H9 (cell line): Measurements from ENCODE around the gene TEX51. TPM values are rescaled to one million over a fixed set of nuclear protein-coding genes. Genes with fewer than 3 reads are reported as not detected.

Source experiments
- DNase-seq: peaks from one replicate; pipeline ENCODE4 v3.0.0-alpha.2; 2017
- H2AFZ ChIP-seq: one replicate; pipeline ENCODE4 v1.6.1; 2013; ENCODE audit warnings: mild to moderate bottlenecking, low read length, control low read depth, moderate library complexity
- H2AK5ac ChIP-seq: 2 replicates; pipeline ENCODE4 v1.6.1; 2013; ENCODE audit warnings: low read length, control low read depth, mixed read lengths; ENCODE audit not compliant: insufficient read length
- H2BK120ac ChIP-seq: one replicate; pipeline ENCODE4 v1.6.1; 2013; ENCODE audit warnings: low read depth, mild to moderate bottlenecking, low read length, control low read depth, inconsistent platforms; ENCODE audit not compliant: poor library complexity, severe bottlenecking
- H2BK12ac ChIP-seq: 2 replicates; pipeline ENCODE4 v1.6.1; 2013; ENCODE audit warnings: low read length, control low read depth, mixed read lengths, low read depth; ENCODE audit not compliant: insufficient read length
- H2BK15ac ChIP-seq: 2 replicates; pipeline ENCODE4 v1.6.1; 2013; ENCODE audit warnings: low read depth, low read length, control low read depth
- H2BK20ac ChIP-seq: one replicate; pipeline ENCODE4 v1.6.1; 2013; ENCODE audit warnings: low read depth, mild to moderate bottlenecking, low read length, control low read depth, inconsistent platforms; ENCODE audit not compliant: poor library complexity, severe bottlenecking
- H2BK5ac ChIP-seq: 2 replicates; pipeline ENCODE4 v1.6.1; 2013; ENCODE audit warnings: low read length, control low read depth, mixed read lengths; ENCODE audit not compliant: insufficient read length
- H3K14ac ChIP-seq: 2 replicates; pipeline ENCODE4 v1.6.1; 2013; ENCODE audit warnings: low read length, control low read depth; ENCODE audit not compliant: insufficient read depth
- H3K18ac ChIP-seq: 2 replicates; pipeline ENCODE4 v1.6.1; 2013; ENCODE audit warnings: low read depth, mild to moderate bottlenecking, mixed read lengths, low read length, control low read depth; ENCODE audit not compliant: insufficient read length
- H3K23ac ChIP-seq: 2 replicates; pipeline ENCODE4 v1.6.1; 2013; ENCODE audit warnings: low read length, control low read depth, mixed read lengths, low read depth; ENCODE audit not compliant: insufficient read length
- H3K23me2 ChIP-seq: 2 replicates; pipeline ENCODE4 v1.6.1; 2013; ENCODE audit warnings: low read depth, mild to moderate bottlenecking, mixed read lengths, low read length, control low read depth; ENCODE audit not compliant: insufficient read length, poor library complexity, severe bottlenecking
- H3K27ac ChIP-seq: 2 replicates; pipeline ENCODE4 v1.5.1; 2013; ENCODE audit warnings: low read length, control low read depth, mixed read lengths, low read depth; ENCODE audit not compliant: insufficient read length
- H3K27me3 ChIP-seq: 2 replicates; pipeline ENCODE4 v1.6.1; 2013; ENCODE audit warnings: low read length, control low read depth, inconsistent platforms; ENCODE audit not compliant: insufficient read depth
- H3K4ac ChIP-seq: 2 replicates; pipeline ENCODE4 v1.6.1; 2013; ENCODE audit warnings: low read depth, mild to moderate bottlenecking, control low read depth, inconsistent platforms, low read length, moderate library complexity
- H3K4me1 ChIP-seq: 2 replicates; pipeline ENCODE4 v1.6.1; 2013; ENCODE audit warnings: low read length, control low read depth, inconsistent platforms; ENCODE audit not compliant: insufficient read depth
- H3K4me2 ChIP-seq: 2 replicates; pipeline ENCODE4 v1.6.1; 2013; ENCODE audit warnings: low read length, control low read depth, mixed read lengths; ENCODE audit not compliant: insufficient read length, insufficient read depth
- H3K56ac ChIP-seq: 2 replicates; pipeline ENCODE4 v1.6.1; 2013; ENCODE audit warnings: low read depth, mild to moderate bottlenecking, mixed read lengths, low read length, control low read depth; ENCODE audit not compliant: insufficient read length
- H3K79me1 ChIP-seq: 2 replicates; pipeline ENCODE4 v1.6.1; 2013; ENCODE audit warnings: low read depth, mild to moderate bottlenecking, moderate library complexity, low read length, control low read depth, inconsistent platforms; ENCODE audit not compliant: insufficient read depth, poor library complexity, severe bottlenecking
- H3K79me2 ChIP-seq: 2 replicates; pipeline ENCODE4 v1.6.1; 2013; ENCODE audit warnings: low read length, control low read depth, inconsistent platforms; ENCODE audit not compliant: insufficient read depth
- H3K9ac ChIP-seq: 2 replicates; pipeline ENCODE4 v1.6.1; 2013; ENCODE audit warnings: low read length, control low read depth, mixed read lengths; ENCODE audit not compliant: insufficient read length; ENCODE audit errors: extremely low read depth
- H3K9me3 ChIP-seq: one replicate; pipeline ENCODE4 v1.6.1; 2013; ENCODE audit warnings: low read depth, low read length, inconsistent platforms; ENCODE audit not compliant: control insufficient read depth
- H3T11ph ChIP-seq: one replicate; pipeline ENCODE4 v1.6.1; 2013; ENCODE audit warnings: mild to moderate bottlenecking, low read length, control low read depth, inconsistent platforms
- H4K20me1 ChIP-seq: one replicate; pipeline ENCODE4 v1.6.1; 2013; ENCODE audit not compliant: control insufficient read depth, insufficient read length, insufficient read depth
- H4K5ac ChIP-seq: 2 replicates; pipeline ENCODE4 v1.6.1; 2013; ENCODE audit warnings: low read depth, mild to moderate bottlenecking, mixed read lengths, low read length, control low read depth; ENCODE audit not compliant: insufficient read length
- H4K8ac ChIP-seq: replicated peaks from 2 replicates; pipeline ENCODE4 v1.6.1; 2013; ENCODE audit warnings: low read length, control low read depth, mixed read lengths, low read depth; ENCODE audit not compliant: insufficient read length
- H4K91ac ChIP-seq: 2 replicates; pipeline ENCODE4 v1.6.1; 2013; ENCODE audit warnings: low read depth, mild to moderate bottlenecking, moderate library complexity, mixed read lengths, low read length, control low read depth; ENCODE audit not compliant: insufficient read length
- H3K27ac Mint-ChIP-seq, 3 experiments: 2 replicates in 2 of 3; 3 replicates in 1 of 3; pipeline ENCODE4 v1.8.0; 2020 to 2021; ENCODE audit warnings: mixed read lengths in 3 of 3, mild to moderate bottlenecking in 1 of 3, moderate library complexity in 1 of 3
- H3K27me3 Mint-ChIP-seq: 2 replicates; pipeline ENCODE4 v1.8.0; 2021; ENCODE audit warnings: low read depth, mild to moderate bottlenecking, moderate library complexity, mixed read lengths
- H3K36me3 Mint-ChIP-seq, 3 experiments: 2 replicates in 2 of 3; 3 replicates in 1 of 3; pipeline ENCODE4 v1.8.0; 2020 to 2021; ENCODE audit warnings: low read depth in 3 of 3, mixed read lengths in 3 of 3; ENCODE audit not compliant: insufficient read depth in 1 of 3
- H3K4me1 Mint-ChIP-seq, 2 experiments: 2 replicates each; pipeline ENCODE4 v1.8.0; 2020; ENCODE audit warnings: mixed read lengths in 2 of 2
- H3K4me3 Mint-ChIP-seq, 2 experiments: 2 replicates in 1 of 2; 3 replicates in 1 of 2; pipeline ENCODE4 v1.8.0; 2020 to 2021; ENCODE audit warnings: mild to moderate bottlenecking in 2 of 2, mixed read lengths in 2 of 2, moderate library complexity in 1 of 2
- H3K9me3 Mint-ChIP-seq, 2 experiments: 2 replicates in 1 of 2; 3 replicates in 1 of 2; pipeline ENCODE4 v1.8.0; 2020; ENCODE audit warnings: mild to moderate bottlenecking in 2 of 2, mixed read lengths in 2 of 2, moderate library complexity in 1 of 2
- CTCF ChIP-seq: fragments of 200-600 bp; sonication (generic); conservative IDR thresholded peaks from 3 replicates; pipeline ENCODE4 v1.8.0; 2021; ENCODE audit warnings: antibody characterized with exemption, mild to moderate bottlenecking
- whole genome bisulfite sequencing: extraction: QIAGEN DNeasy Blood & Tissue Kit; methylation state at CpG from one replicate; pipeline ENCODE4 v1.1.7; 2013; ENCODE audit warnings: missing lambda C conversion rate, low lambda C conversion rate, mixed read lengths; ENCODE audit not compliant: insufficient read length; ENCODE audit errors: extremely low coverage; 5-methylcytosine and 5-hydroxymethylcytosine counted together
- total RNA-seq: library from RNA; stranded (reverse); gene quantifications from 2 replicates; pipeline ENCODE4 v1.2.1, GENCODE V29; 2021

TEX51 gene
- total RNA-seq, 1 experiment from 2014 or later = not detected

GRCh38 chr2:126850940-126851339 is 47.8 kb upstream of the TEX51 start:
- no peak overlapping the region for H4K5ac ChIP-seq
- no peak overlapping the region for H4K8ac ChIP-seq
- H4K91ac ChIP-seq = no peak overlapping the region
- no peak overlapping the region for H2AFZ ChIP-seq
- no peak overlapping the region for H3K9ac ChIP-seq
- Mint-ChIP-seq H3K4me3 (no peak overlapping the region), H3K36me3 (no peaks in the 10 kb centered on the region; a peak in 1 of 7 replicates), H3K27ac (no peak overlapping the region), H3K9me3 (no peaks in the 10 kb centered on the region; a peak in 1 of 5 replicates), H3K4me1 (no peaks in the 10 kb centered on the region), H3K27me3 (peaks cover 21% of the 10 kb centered on the region)
- no peak overlapping the region for H3K27ac ChIP-seq
- no peak overlapping the region for H2BK5ac ChIP-seq
- no peak overlapping the region for H2BK20ac ChIP-seq
- H3K4me1 ChIP-seq = no peaks in the 10 kb centered on the region
- no peak overlapping the region for H3T11ph ChIP-seq
- H3K14ac ChIP-seq = no peak overlapping the region
- no peaks in the 10 kb centered on the region for H3K23me2 ChIP-seq
- no peak overlapping the region for H3K23ac ChIP-seq
- no peak for DNase-seq
- H2AK5ac ChIP-seq = no peak overlapping the region
- H2BK120ac ChIP-seq = no peak overlapping the region
- no peak overlapping the region for H3K4me2 ChIP-seq
- no peak overlapping the region for H3K18ac ChIP-seq
- no peak overlapping the region for H2BK15ac ChIP-seq
- no CpG with 5 or more reads among the region's 5 CpGs for WGBS
- no peak overlapping the region for H3K56ac ChIP-seq
- TF ChIP-seq CTCF = no peak
- H4K20me1 ChIP-seq = no peaks in the 10 kb centered on the region
- no peak overlapping the region for H3K4ac ChIP-seq
- no peaks in the 10 kb centered on the region for H3K27me3 ChIP-seq
- H3K79me2 ChIP-seq = no peaks in the 10 kb centered on the region
- H3K79me1 ChIP-seq = no peaks in the 10 kb centered on the region
- H3K9me3 ChIP-seq = no peaks in the 10 kb centered on the region
- no peak overlapping the region for H2BK12ac ChIP-seq
